Endothelial cell of umbilical vein (primary cell): Measurements from ENCODE around the gene CREB3L2. TPM values are rescaled to one million over a fixed set of nuclear protein-coding genes. Genes with fewer than 3 reads are reported as not detected.

Source experiments
- BruUV-seq: library from RNA; stranded (reverse); fragments of 400-500 nt; replicated peaks from 2 replicates; lab custom pipeline; 2021; lab: Mats Ljungman, UMichigan
- CTCF ChIA-PET: fragments of 300-600, 350-600 bp; sonication (Branson Sonifier 250); formaldehyde crosslinking; loops from one replicate; lab custom pipeline; 2021; ENCODE audit warnings: antibody characterized with exemption, inconsistent platforms; lab: Charles Lee
- POLR2A ChIA-PET: fragments of 300-600, 350-600 bp; sonication (Branson Sonifier 250); formaldehyde crosslinking; loops from one replicate; lab custom pipeline; 2021; ENCODE audit warnings: antibody characterized with exemption, inconsistent platforms; lab: Charles Lee
- DNase-seq: peaks from one replicate; pipeline ENCODE4 v3.0.0-alpha.2; 2011; ENCODE audit warnings: low read depth, low spot score
- FAIRE-seq: peaks from 2 replicates; lab custom pipeline; 2011; peaks lifted over from hg19 to GRCh38; lab: Jason Lieb, UNC
- H2AFZ ChIP-seq: 2 replicates; pipeline ENCODE4 v1.6.0; 2012; ENCODE audit warnings: low read depth, low read length, control low read depth, inconsistent platforms
- H3K27ac ChIP-seq: 2 replicates; pipeline ENCODE4 v1.5.1; 2011; ENCODE audit warnings: low read depth, mild to moderate bottlenecking, control low read depth, low read length, moderate library complexity; ENCODE audit not compliant: insufficient read depth
- H3K27me3 ChIP-seq, 2 experiments: 2 replicates each; pipeline versions ENCODE4 v1.6.0 to v1.6.1; 2011; ENCODE audit warnings: low read length in 2 of 2, mixed read lengths in 1 of 2; ENCODE audit not compliant: control insufficient read depth in 2 of 2, insufficient read depth in 2 of 2
- H3K36me3 ChIP-seq, 2 experiments: 2 replicates in 1 of 2; 3 replicates in 1 of 2; pipeline ENCODE4 v1.5.1; 2011; ENCODE audit warnings: low read length in 2 of 2, mild to moderate bottlenecking in 1 of 2, moderate library complexity in 1 of 2; ENCODE audit not compliant: control insufficient read depth in 2 of 2, insufficient read depth in 2 of 2; ENCODE audit errors: extremely low read depth in 1 of 2
- H3K4me1 ChIP-seq: 3 replicates; pipeline ENCODE4 v1.5.1; 2011; ENCODE audit warnings: mild to moderate bottlenecking, low read length; ENCODE audit not compliant: control insufficient read depth, insufficient read depth; ENCODE audit errors: extremely low read depth
- H3K4me2 ChIP-seq: 2 replicates; pipeline ENCODE4 v1.6.1; 2011; ENCODE audit warnings: low read length, control low read depth, mixed read lengths; ENCODE audit not compliant: insufficient read depth
- H3K4me3 ChIP-seq, 3 experiments: fragments of 200-600 bp in 1 of 3; sonication (generic), shearing (Covaris generic) in 1 of 3; replicated peaks in 1 of 3; 2 replicates each; pipeline ENCODE4 v1.5.1; 2011 to 2016; ENCODE audit warnings: control low read depth in 3 of 3, low read length in 3 of 3, mild to moderate bottlenecking in 2 of 3, inconsistent platforms in 1 of 3, low read depth in 1 of 3, moderate library complexity in 1 of 3; ENCODE audit not compliant: insufficient read depth in 1 of 3
- H3K79me2 ChIP-seq: 2 replicates; pipeline ENCODE4 v1.6.0; 2012; ENCODE audit warnings: low read length, inconsistent platforms; ENCODE audit not compliant: control insufficient read depth, insufficient read depth
- H3K9ac ChIP-seq: replicated peaks from 2 replicates; pipeline ENCODE3; 2011; ENCODE audit warnings: low read length, control low read depth; ENCODE audit not compliant: insufficient read depth; ENCODE audit errors: extremely low read depth
- H3K9me1 ChIP-seq: replicated peaks from 3 replicates; pipeline ENCODE4 v1.6.0; 2011; ENCODE audit warnings: mild to moderate bottlenecking, low read length; ENCODE audit not compliant: control insufficient read depth, insufficient read depth; ENCODE audit errors: extremely low read depth
- H3K9me3 ChIP-seq: replicated peaks from 2 replicates; pipeline ENCODE4 v1.5.1; 2012; ENCODE audit warnings: low read length, inconsistent platforms; ENCODE audit not compliant: control insufficient read depth, insufficient read depth
- H4K20me1 ChIP-seq: replicated peaks from 2 replicates; pipeline ENCODE3; 2011; ENCODE audit warnings: mild to moderate bottlenecking, low read length; ENCODE audit not compliant: control insufficient read depth, insufficient read depth; ENCODE audit errors: extremely low read depth
- EZH2 ChIP-seq: IDR thresholded peaks from 2 replicates; pipeline ENCODE4 v1.6.1; 2012; ENCODE audit warnings: borderline replicate concordance, low read depth, mild to moderate bottlenecking, moderate library complexity, low read length, inconsistent platforms; ENCODE audit not compliant: severe bottlenecking
- FOS ChIP-seq: IDR thresholded peaks from 2 replicates; pipeline ENCODE4 v1.6.1; 2011; ENCODE audit warnings: mild to moderate bottlenecking, low read length, moderate library complexity, borderline replicate concordance; ENCODE audit not compliant: insufficient read depth
- GATA2 ChIP-seq: IDR thresholded peaks from 2 replicates; pipeline ENCODE4 v1.7.0; 2011; ENCODE audit warnings: low read depth, mild to moderate bottlenecking, moderate library complexity, mixed read lengths, low read length; ENCODE audit not compliant: insufficient read length, insufficient read depth
- JUN ChIP-seq: IDR thresholded peaks from 2 replicates; pipeline ENCODE4 v1.6.1; 2011; ENCODE audit warnings: borderline replicate concordance, low read depth; ENCODE audit not compliant: insufficient read length, insufficient read depth
- MAX ChIP-seq: IDR thresholded peaks from 2 replicates; pipeline ENCODE4 v1.6.1; 2011; ENCODE audit not compliant: insufficient read depth, insufficient read length
- MYC ChIP-seq: IDR thresholded peaks from one replicate; pipeline ENCODE4 v1.6.1; 2011; ENCODE audit warnings: mild to moderate bottlenecking, low read depth, low read length
- POLR2A ChIP-seq: IDR thresholded peaks from 2 replicates; pipeline ENCODE4 v1.6.1; 2012; ENCODE audit warnings: low read depth, mild to moderate bottlenecking, control low read depth, low read length
- POLR2AphosphoS5 ChIP-seq: IDR thresholded peaks from 2 replicates; pipeline ENCODE4 v1.6.1; 2012; ENCODE audit warnings: low read depth, mild to moderate bottlenecking, control low read depth, low read length, moderate library complexity; ENCODE audit not compliant: insufficient read depth
- dilution Hi-C: fragments of 300-500 bp; cut with MboI; formaldehyde crosslinking; loops from one replicate; pipeline ENCODE4 v1.15.0; 2019; ENCODE audit warnings: low sequenced_read_pairs; ENCODE audit not compliant: extremely low pct_ligation_motif_present
- intact Hi-C: fragments of 100-400 bp; cut with micrococcal nuclease; formaldehyde crosslinking; loops from one replicate; pipeline ENCODE4 v1.10.0; 2022
- polyA plus RNA-seq, 4 experiments: library from polyadenylated mRNA; depleted of rRNA in 3 of 4; stranded (reverse) in 3 of 4; unstranded in 1 of 4; fragments of >200 nt; gene quantifications; 2 replicates each; pipeline versions ENCODE4 v1.2.1 to v1.2.3, GENCODE V29; 2011 to 2012; ENCODE audit warnings: missing spikeins in 1 of 4
- total RNA-seq: library from RNA; stranded (reverse); gene quantifications from 2 replicates; pipeline ENCODE4 v1.2.3, GENCODE V29; 2021
- TF ChIP-seq, protein P1 (sequence below), 2 donors: IDR thresholded peaks; 1 replicate in 1 of 2; 2 replicates in 1 of 2; pipeline ENCODE4 v1.5.1; 2011; ENCODE audit warnings: low read length in 2 of 2, mild to moderate bottlenecking in 2 of 2, moderate library complexity in 2 of 2, control low read depth in 1 of 2, inconsistent platforms in 1 of 2, low read depth in 1 of 2; ENCODE audit not compliant: insufficient read depth in 1 of 2; ENCODE audit errors: extremely low read depth in 1 of 2

The CREB3L2 gene
- total and polyA plus RNA-seq, 2 donors (not counting 3 experiments of a cell fraction or from before 2014, with no cell fraction given): 32.1 to 93.4 TPM

- TF ChIP-seq EZH2: no peak
- no peak for TF ChIP-seq FOS
- TF ChIP-seq MAX: no peak
- TF ChIP-seq, protein P1, sequence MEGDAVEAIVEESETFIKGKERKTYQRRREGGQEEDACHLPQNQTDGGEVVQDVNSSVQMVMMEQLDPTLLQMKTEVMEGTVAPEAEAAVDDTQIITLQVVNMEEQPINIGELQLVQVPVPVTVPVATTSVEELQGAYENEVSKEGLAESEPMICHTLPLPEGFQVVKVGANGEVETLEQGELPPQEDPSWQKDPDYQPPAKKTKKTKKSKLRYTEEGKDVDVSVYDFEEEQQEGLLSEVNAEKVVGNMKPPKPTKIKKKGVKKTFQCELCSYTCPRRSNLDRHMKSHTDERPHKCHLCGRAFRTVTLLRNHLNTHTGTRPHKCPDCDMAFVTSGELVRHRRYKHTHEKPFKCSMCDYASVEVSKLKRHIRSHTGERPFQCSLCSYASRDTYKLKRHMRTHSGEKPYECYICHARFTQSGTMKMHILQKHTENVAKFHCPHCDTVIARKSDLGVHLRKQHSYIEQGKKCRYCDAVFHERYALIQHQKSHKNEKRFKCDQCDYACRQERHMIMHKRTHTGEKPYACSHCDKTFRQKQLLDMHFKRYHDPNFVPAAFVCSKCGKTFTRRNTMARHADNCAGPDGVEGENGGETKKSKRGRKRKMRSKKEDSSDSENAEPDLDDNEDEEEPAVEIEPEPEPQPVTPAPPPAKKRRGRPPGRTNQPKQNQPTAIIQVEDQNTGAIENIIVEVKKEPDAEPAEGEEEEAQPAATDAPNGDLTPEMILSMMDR (IDR thresholded peaks at IDR 0.05; ENCODE audit: extremely low read depth in 1 of 2, insufficient read depth in 1 of 2, low read depth in 1 of 2, low read length in 2 of 2): no peak
- TF ChIP-seq MYC: no peak
- TF ChIP-seq POLR2A: no peak
- TF ChIP-seq GATA2: no peak
- TF ChIP-seq POLR2AphosphoS5: no peak
- no peak for TF ChIP-seq JUN
- DNase-seq (peak; percentile 43), FAIRE-seq (no peak)
- Histone ChIP-seq H3K4me3 (no peak overlapping the region), H3K9me3 (no peaks in the 10 kb centered on the region), H3K79me2 (peaks cover 60% of the 10 kb centered on the region), H3K27ac (no peak overlapping the region), H3K4me2 (no peak overlapping the region), H3K9ac (no peak overlapping the region), H3K27me3 (no peaks in the 10 kb centered on the region), H4K20me1 (no peaks in the 10 kb centered on the region), H3K4me1 (peaks cover 37% of the 10 kb centered on the region), H2AFZ (no peak overlapping the region), H3K9me1 (no peaks in the 10 kb centered on the region), H3K36me3 (no peaks in the 10 kb centered on the region)
- ChIA-PET CTCF (interaction anchor here (0.9 to 2.6 kb wide), 7 partner anchors 8 to 76 kb away, joined by 3 to 12 read pairs (median 4); no protein-coding TSS in a partner anchor), POLR2A (no interaction called here)
- dilution Hi-C loops (no loop called here), intact Hi-C loops (loop anchor here (2.0 kb wide), 2 partner anchors 33 to 53 kb away; no protein-coding TSS in a partner anchor)
- no TSS peak for BruUV-seq
Measured at GRCh38 chr7:137933270-137934017, 68.4 kb downstream of the CREB3L2 start.
